ENCODE data around the gene ALG9. TPM values are rescaled to one million over a fixed set of nuclear protein-coding genes. Genes with fewer than 3 reads are reported as not detected.

The ALG9 gene
- total RNA-seq = 27.8 TPM
- polyA plus RNA-seq (ENCODE audit: insufficient read depth, low read depth, low replicate concordance) = 30.0 TPM
- long read RNA-seq, donor 1, partial matches to known transcripts = 0 of 3 reads
- long read RNA-seq, donor 1, other reads (novel, unspliced or antisense) = 0 of 3 reads
- long read RNA-seq, donor 2 = 0 reads
- long read RNA-seq, donor 3, partial matches to known transcripts = 0 of 6 reads
- long read RNA-seq, donor 3, other reads (novel, unspliced or antisense) = 0 of 6 reads
- long read RNA-seq, donor 4, partial matches to known transcripts = 0 of 4 reads
- long read RNA-seq, donor 4, other reads (novel, unspliced or antisense) = 0 of 4 reads
- long read RNA-seq, donor 5 = 0 reads
- long read RNA-seq, donor 6, partial matches to known transcripts = 0 of 4 reads
- long read RNA-seq, donor 6, other reads (novel, unspliced or antisense) = 0 of 4 reads
- long read RNA-seq, donor 7, transcript ALG9-214 (15 exons, 2,028 nt) = major isoform, 7 of 15 reads
- long read RNA-seq, donor 7, partial matches to known transcripts = 0 of 15 reads
- long read RNA-seq, donor 7, other reads (novel, unspliced or antisense) = 4 of 15 reads
- long read RNA-seq, donor 8, partial matches to known transcripts = 0 of 3 reads
- long read RNA-seq, donor 8, other reads (novel, unspliced or antisense) = 0 of 3 reads
- long read RNA-seq, donor 9 = 0 reads
- long read RNA-seq, donor 10, full-length matches to known transcripts = 2 of 2 reads
- long read RNA-seq, donor 10, partial matches to known transcripts = 0 of 2 reads
- long read RNA-seq, donor 10, other reads (novel, unspliced or antisense) = 0 of 2 reads

DNA sequence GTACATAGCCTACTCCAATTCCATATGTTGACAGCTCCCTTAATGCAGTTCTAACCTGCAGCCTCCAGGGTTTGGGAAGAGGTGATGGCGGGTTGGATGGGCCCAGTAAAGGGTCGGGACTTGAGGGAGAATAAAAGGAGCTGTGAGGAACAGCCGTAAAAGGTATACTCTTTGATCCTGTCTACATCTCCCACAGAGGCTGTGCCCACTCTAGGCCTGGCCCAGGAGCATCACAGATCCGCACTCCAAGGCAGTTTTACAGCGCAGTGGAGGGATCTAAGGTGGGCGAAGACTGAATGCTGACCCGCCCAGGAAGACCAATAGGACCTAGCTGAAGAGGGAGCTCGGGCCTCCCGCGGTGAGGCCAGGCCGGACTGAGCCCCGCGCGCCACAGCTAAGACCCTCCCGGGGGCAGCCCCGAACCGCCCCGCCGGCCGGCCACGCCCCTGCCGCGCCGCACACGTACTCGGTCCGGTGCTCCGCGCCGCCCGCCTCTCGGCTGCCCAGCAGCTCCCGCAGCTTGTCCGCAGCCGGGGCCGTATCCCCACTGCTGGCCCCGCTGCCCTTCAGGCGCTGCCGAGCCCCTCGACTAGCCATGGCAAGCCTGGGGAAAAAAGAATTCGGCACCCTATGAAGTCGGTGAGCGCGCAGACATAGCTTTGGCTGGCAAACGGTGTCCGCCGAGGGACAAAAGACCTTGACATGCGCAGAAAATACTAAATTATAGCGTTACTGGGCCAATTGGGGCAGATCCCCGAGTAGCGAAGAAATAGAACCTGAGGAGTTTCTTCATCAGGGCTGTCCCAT is at the start of gene ALG9:
ALG9 (minus strand) TSS at position 696 of the 807 bp plus-strand sequence; CDS start at position 597, 99 bp downstream.
- Histone ChIP-seq H3K27me3 (ENCODE audit: control insufficient read depth, insufficient read depth, low read length) (no peaks in the 10 kb centered on the region), H3K4me3 (ENCODE audit: low read length in 3 of 3) (peak within 1 kb of the TSS; percentile 79 to 92 (median 83)), H3K36me3 (ENCODE audit: control insufficient read depth in 2 of 3, insufficient read depth in 3 of 3, low read length in 3 of 3) (peaks cover 9 to 12% (median 11%) of the 10 kb centered on the region in 3 donors), H3K9me3 (ENCODE audit: control insufficient read depth in 2 of 3, insufficient read depth in 1 of 3, low read length in 3 of 3) (no peaks in the 10 kb centered on the region), H3K4me1 (ENCODE audit: control insufficient read depth in 2 of 3, insufficient read depth in 2 of 3, low read depth in 1 of 3, low read length in 3 of 3) (peaks cover 0 to 4% (median 2%) of the 10 kb centered on the region in 3 donors), H3K27ac (ENCODE audit: low read depth in 2 of 2, low read length in 2 of 2) (peak within 1 kb of the TSS; percentile 81 to 83), H3K9ac (ENCODE audit: low read length in 3 of 3) (peak within 1 kb of the TSS; percentile 67 to 90 (median 77))
- no peak for TF ChIP-seq CTCF (IDR thresholded peaks at IDR 0.05; ENCODE audit: borderline replicate concordance, extremely low read depth, insufficient read depth)
- DNase-seq (peak; percentile 85 to 90 (median 89)), FAIRE-seq (no peak)
- intact Hi-C loops (cut with DNase I) = no loop called here

- H3K27me3 ChIP-seq (ENCODE audit: control insufficient read depth, insufficient read depth, low read length) = no peaks in the 10 kb centered on the region
- no peaks in the 10 kb centered on the region for H3K9me3 ChIP-seq (ENCODE audit: control insufficient read depth in 2 of 3, insufficient read depth in 1 of 3, low read length in 3 of 3)
- DNase-seq (no peak), FAIRE-seq (no peak)
- intact Hi-C loops (cut with DNase I) = no loop called here
- H3K27ac ChIP-seq (ENCODE audit: low read depth in 2 of 2, low read length in 2 of 2) = no peak overlapping the region
- H3K36me3 ChIP-seq (ENCODE audit: control insufficient read depth in 2 of 3, insufficient read depth in 3 of 3, low read length in 3 of 3) = peaks cover 0 to 3% (median 0%) of the 10 kb centered on the region in 3 donors
- no peak overlapping the region for H3K9ac ChIP-seq (ENCODE audit: low read length in 3 of 3)
- H3K4me1 ChIP-seq (ENCODE audit: control insufficient read depth in 2 of 3, insufficient read depth in 2 of 3, low read depth in 1 of 3, low read length in 3 of 3) = peaks cover 0 to 43% (median 9%) of the 10 kb centered on the region in 3 donors
- no peak for TF ChIP-seq CTCF (IDR thresholded peaks at IDR 0.05; ENCODE audit: borderline replicate concordance, extremely low read depth, insufficient read depth)
- H3K4me3 ChIP-seq (ENCODE audit: low read length in 3 of 3) = peak overlapping the region in 1 of 3 donors; percentile 5
These were observed 49.5 kb upstream of the ALG9 start for GRCh38 chr11:111920908-111921307.

DNA sequence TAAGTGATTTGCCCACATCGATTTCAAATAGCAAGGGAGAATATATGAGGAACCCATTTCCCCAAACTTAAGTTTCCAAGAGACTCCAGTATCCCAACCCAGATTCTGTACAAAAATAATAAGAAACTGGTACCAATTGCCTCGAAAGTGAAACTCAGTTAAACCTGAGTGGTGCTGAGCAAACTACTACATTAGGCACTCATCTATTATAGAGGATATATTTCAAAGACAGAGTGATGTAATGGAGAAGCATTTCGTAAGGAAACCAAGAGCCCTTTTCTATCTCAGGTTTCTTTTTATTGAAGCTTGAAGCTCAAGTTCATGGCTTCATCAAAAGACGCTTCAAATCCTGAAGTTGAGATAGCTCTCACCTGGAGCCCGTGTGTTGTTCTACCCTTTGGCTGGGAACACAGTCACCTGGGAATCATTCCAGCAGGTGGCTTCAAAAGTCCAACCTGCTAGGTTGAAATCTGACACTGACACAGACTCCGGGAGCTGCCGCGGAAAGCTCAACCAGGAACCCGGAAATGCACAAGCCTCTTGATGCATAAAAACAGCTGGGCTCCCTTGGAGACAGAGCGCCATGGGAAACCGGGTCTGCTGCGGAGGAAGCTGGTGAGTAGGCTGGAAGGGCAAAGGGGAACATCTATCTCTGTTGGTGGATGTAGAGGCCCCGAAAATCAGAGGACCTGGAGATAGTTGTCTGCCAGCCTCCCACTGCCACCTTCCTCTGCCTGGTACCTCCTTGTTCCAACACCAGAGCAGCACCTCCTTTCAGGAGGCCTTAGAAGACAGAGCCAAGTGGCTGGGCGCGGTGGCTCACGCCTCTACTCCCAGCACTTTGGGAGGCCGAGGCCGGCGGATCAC is 47.2 kb upstream of the ALG9 start, which contains the start of gene C11orf52:
C11orf52 (plus strand) TSS at position 524 of the 867 bp plus-strand sequence; CDS start at position 584, 60 bp downstream.
- peaks cover 0 to 28% (median 5%) of the 10 kb centered on the region in 3 donors for H3K4me1 ChIP-seq (ENCODE audit: control insufficient read depth in 2 of 3, insufficient read depth in 2 of 3, low read depth in 1 of 3, low read length in 3 of 3)
- H3K4me3 ChIP-seq (ENCODE audit: low read length in 3 of 3) = peak within 1 kb of the TSS; percentile 38 to 76 (median 66)
- H3K27ac ChIP-seq (ENCODE audit: low read depth in 2 of 2, low read length in 2 of 2) = peak within 1 kb of the TSS; percentile 92 to 93
- no peak for TF ChIP-seq CTCF (IDR thresholded peaks at IDR 0.05; ENCODE audit: borderline replicate concordance, extremely low read depth, insufficient read depth)
- no peaks in the 10 kb centered on the region for H3K9me3 ChIP-seq (ENCODE audit: control insufficient read depth in 2 of 3, insufficient read depth in 1 of 3, low read length in 3 of 3)
- intact Hi-C loops (cut with DNase I) = no loop called here
- DNase-seq (peak; percentile 90 to 97 (median 92)), FAIRE-seq (no peak)
- no peaks in the 10 kb centered on the region for H3K36me3 ChIP-seq (ENCODE audit: control insufficient read depth in 2 of 3, insufficient read depth in 3 of 3, low read length in 3 of 3)
- peak within 1 kb of the TSS in 1 of 3 donors; percentile 78 for H3K9ac ChIP-seq (ENCODE audit: low read length in 3 of 3)
- no peaks in the 10 kb centered on the region for H3K27me3 ChIP-seq (ENCODE audit: control insufficient read depth, insufficient read depth, low read length)

All from kidney (tissue), 22 donors.